ENCODE data around the gene CLSTN1. TPM values are rescaled to one million over a fixed set of nuclear protein-coding genes. Genes with fewer than 3 reads are reported as not detected.

The CLSTN1 gene
- total RNA-seq = 10 to 100 TPM; 34.9 to 36.7 TPM

GRCh38 chr1:9823943-9824701 lies at the start of gene CLSTN1:
Gene CLSTN1, minus strand, starts transcription at chr1:9823965. Its CDS starts 232 bp downstream, at chr1:9823733.
- Mint-ChIP-seq H3K4me3 (peak within 1 kb of the TSS; percentile 96), H3K4me1 (peaks cover 35% of the 10 kb centered on the region), H3K9me3 (ENCODE audit: low read depth) (no peaks in the 10 kb centered on the region), H3K27ac (peak within 1 kb of the TSS; percentile 89), H3K27me3 (peaks cover 9% of the 10 kb centered on the region), H3K36me3 (ENCODE audit: low read depth) (peaks cover 3% of the 10 kb centered on the region)
- peak; percentile 96 for DNase-seq
- intact Hi-C loops (cut with DNase I, micrococcal nuclease) = loop anchor here (1.0 to 10.0 kb wide), 13 partner anchors 37 to 871 kb away; partner anchors contain the start of genes CTNNBIP1 (in 1 of the 2), H6PD (in 1 of the 2), LZIC (in 1 of the 2) and NMNAT1 (in 1 of the 2)
- peak; percentile 72 for ATAC-seq
- ChIA-PET CTCF (no interaction called here), POLR2A (no interaction called here)

GRCh38 chr1:9873385-9873784 lies 49.6 kb upstream of the CLSTN1 start:
- ChIA-PET CTCF (interaction anchor here (0.5 to 15.5 kb wide), 13 partner anchors 9 to 315 kb away, joined by 3 to 221 read pairs (median 4); no protein-coding TSS in a partner anchor), POLR2A (no interaction called here)
- no peaks in the 10 kb centered on the region for H3K36me3 Mint-ChIP-seq (ENCODE audit: low read depth)
- H3K27me3 Mint-ChIP-seq = no peaks in the 10 kb centered on the region
- ATAC-seq = no peak
- DNase-seq = no peak
- peaks cover 3% of the 10 kb centered on the region for H3K4me1 Mint-ChIP-seq
- intact Hi-C loops (cut with DNase I, micrococcal nuclease) = no loop called here
- no peak overlapping the region for H3K4me3 Mint-ChIP-seq
- no peaks in the 10 kb centered on the region for H3K9me3 Mint-ChIP-seq (ENCODE audit: low read depth)
- H3K27ac Mint-ChIP-seq = no peak overlapping the region

DNA sequence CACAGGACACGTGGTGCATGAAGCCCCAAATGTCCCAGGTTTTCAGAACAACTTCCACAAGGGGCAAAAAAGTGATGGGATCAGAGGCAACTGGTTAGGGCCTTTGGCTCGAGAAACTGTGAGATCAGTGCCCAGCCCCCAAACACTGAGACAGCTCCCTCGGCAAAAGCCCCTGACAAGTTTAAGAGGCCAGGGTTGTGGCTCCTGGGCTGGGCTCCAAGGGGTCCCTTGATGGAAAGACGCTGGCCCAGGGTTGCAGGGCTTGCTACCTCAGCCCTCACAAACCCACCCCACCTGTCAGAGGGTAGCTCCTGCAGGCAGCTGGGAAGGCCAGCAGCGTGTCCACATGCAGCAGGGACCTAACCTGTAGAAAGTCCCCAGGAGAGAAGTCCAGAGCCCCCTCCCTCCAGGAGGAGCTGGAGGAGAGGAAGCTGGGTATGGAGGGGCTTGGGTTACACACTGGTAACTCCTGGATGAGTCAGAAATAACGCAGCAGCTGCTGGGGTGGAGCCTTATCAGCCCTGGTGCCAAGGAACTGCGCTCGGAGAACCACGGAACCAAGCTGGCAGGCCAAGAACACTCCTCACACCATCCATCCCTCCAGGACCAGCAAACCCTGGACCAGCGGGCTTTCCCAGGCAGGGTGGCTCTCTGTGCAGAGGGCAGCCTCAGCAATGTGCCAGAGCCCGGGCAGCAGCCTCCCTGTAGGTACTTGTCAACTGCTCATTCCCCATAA lies 48.8 kb upstream of the CLSTN1 start:
- H3K36me3 Mint-ChIP-seq (ENCODE audit: low read depth) = no peaks in the 10 kb centered on the region
- peaks cover 3% of the 10 kb centered on the region for H3K4me1 Mint-ChIP-seq
- intact Hi-C loops (cut with DNase I, micrococcal nuclease) = no loop called here
- CTCF ChIA-PET = interaction anchor here (0.5 to 15.5 kb wide), 12 partner anchors 9 to 316 kb away, joined by 3 to 221 read pairs (median 4); no protein-coding TSS in a partner anchor
- ATAC-seq (no peak), DNase-seq (no peak)
- H3K4me3 Mint-ChIP-seq = no peak overlapping the region
- H3K27ac Mint-ChIP-seq = no peak overlapping the region
- H3K9me3 Mint-ChIP-seq (ENCODE audit: low read depth) = no peaks in the 10 kb centered on the region
- POLR2A ChIA-PET = no interaction called here
- no peaks in the 10 kb centered on the region for H3K27me3 Mint-ChIP-seq

DNA sequence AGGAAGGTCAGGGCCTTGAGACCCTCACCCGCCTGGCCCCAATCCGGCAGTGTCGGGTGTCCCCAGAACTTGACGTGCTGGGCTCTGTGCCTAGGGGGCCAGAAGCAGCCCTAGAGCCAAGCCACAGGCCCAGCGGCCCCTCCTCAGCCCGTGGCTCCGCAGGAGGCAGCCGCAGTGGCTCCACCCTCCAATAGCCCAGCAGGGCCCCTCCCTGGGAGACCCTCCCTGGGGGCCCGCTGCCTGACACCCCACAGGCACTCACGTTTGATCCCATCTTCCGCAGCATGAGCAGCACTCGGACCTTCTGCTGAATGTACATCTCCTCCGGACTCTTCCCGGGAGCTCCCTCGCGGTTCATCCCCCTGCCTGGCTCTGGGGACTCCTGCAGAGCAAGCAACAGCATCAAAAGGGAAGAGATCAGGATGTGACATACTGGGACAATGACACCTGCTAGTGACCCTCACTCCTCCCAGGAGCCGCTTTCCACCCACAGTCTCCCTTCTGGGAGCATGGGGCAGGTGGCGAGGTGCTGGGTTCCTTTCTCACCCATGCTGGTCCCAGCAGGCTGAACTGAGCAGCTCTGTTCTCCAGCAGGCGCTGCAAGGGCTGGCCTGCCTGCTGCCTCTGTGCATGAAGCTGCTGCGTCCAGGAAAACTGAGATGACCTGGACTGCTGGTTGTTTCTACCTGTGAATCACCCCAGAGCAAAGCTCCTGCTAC lies 48.1 kb upstream of the CLSTN1 start:
- ATAC-seq (no peak), DNase-seq (no peak)
- intact Hi-C loops (cut with DNase I, micrococcal nuclease) = no loop called here
- Mint-ChIP-seq H3K36me3 (ENCODE audit: low read depth) (no peaks in the 10 kb centered on the region), H3K9me3 (ENCODE audit: low read depth) (no peaks in the 10 kb centered on the region), H3K4me1 (peaks cover 3% of the 10 kb centered on the region), H3K27ac (no peak overlapping the region), H3K27me3 (no peaks in the 10 kb centered on the region), H3K4me3 (no peak overlapping the region)
- POLR2A ChIA-PET = no interaction called here
- CTCF ChIA-PET = interaction anchor here (0.6 to 15.5 kb wide), 6 partner anchors 8 to 256 kb away, joined by 3 to 221 read pairs (median 3); no protein-coding TSS in a partner anchor

- Mint-ChIP-seq H3K4me3 (no peak overlapping the region), H3K27me3 (no peaks in the 10 kb centered on the region), H3K36me3 (ENCODE audit: low read depth) (no peaks in the 10 kb centered on the region), H3K4me1 (peaks cover 3% of the 10 kb centered on the region), H3K9me3 (ENCODE audit: low read depth) (no peaks in the 10 kb centered on the region), H3K27ac (no peak overlapping the region)
- intact Hi-C loops (cut with DNase I, micrococcal nuclease) = no loop called here
- DNase-seq = no peak
- no peak for ATAC-seq
- ChIA-PET POLR2A (no interaction called here), CTCF (interaction anchor here (0.6 to 15.5 kb wide), 5 partner anchors 22 to 245 kb away, joined by 3 to 221 read pairs (median 3); no protein-coding TSS in a partner anchor)
Measured at GRCh38 chr1:9871021-9871420, 47.3 kb upstream of the CLSTN1 start.

DNA sequence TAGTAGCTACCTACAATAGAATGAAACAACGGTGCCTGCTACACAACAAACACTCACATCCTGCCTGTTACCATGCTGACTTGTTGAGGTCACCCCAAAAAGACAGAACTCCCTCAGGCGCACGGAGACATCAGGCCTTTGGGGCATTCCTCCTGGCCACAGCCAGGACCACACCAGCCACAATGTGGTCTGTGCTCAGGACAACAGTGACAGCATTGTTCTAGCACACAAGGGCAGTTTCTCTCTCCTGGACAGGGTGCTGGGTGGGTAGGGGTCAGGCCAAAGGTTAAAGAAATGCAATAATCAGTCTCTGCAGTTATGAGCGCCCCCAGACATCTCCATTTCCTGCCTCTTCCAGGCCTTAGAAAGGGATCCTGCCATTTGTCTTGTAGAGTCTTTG lies 46.8 kb upstream of the CLSTN1 start:
- Mint-ChIP-seq H3K36me3 (ENCODE audit: low read depth) (no peaks in the 10 kb centered on the region), H3K4me3 (no peak overlapping the region), H3K4me1 (peaks cover 3% of the 10 kb centered on the region), H3K27me3 (no peaks in the 10 kb centered on the region), H3K27ac (no peak overlapping the region), H3K9me3 (ENCODE audit: low read depth) (no peaks in the 10 kb centered on the region)
- intact Hi-C loops (cut with DNase I, micrococcal nuclease) = no loop called here
- CTCF ChIA-PET = interaction anchor here (0.7 to 15.5 kb wide), 5 partner anchors 22 to 244 kb away, joined by 3 to 221 read pairs (median 3); no protein-coding TSS in a partner anchor
- POLR2A ChIA-PET = no interaction called here
- DNase-seq (no peak), ATAC-seq (no peak)

DNA sequence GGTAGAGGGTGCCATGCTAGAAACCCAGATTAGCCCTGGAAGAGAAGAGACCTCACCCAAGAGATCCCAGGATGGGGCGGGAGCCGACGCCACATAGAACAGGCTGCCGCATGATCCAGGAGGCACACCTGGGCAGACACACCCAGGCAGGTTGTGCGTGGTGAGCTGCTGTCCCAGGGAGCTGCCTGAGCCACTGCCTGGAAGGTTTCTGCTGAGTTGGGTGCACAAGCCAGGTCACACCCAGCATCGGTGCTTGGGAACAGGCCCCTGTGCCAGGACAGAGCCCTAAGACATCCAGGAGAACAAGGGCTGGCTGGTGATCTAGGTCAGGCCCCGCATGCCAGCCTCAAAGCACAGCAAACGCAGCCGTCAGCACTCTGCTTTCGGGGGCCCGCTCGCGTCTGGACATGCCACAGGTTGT lies 46.1 kb upstream of the CLSTN1 start:
- Mint-ChIP-seq H3K27ac (no peak overlapping the region), H3K4me3 (no peak overlapping the region), H3K9me3 (ENCODE audit: low read depth) (no peaks in the 10 kb centered on the region), H3K27me3 (no peaks in the 10 kb centered on the region), H3K4me1 (no peaks in the 10 kb centered on the region), H3K36me3 (ENCODE audit: low read depth) (no peaks in the 10 kb centered on the region)
- ChIA-PET CTCF (interaction anchor here (0.7 to 15.5 kb wide), 8 partner anchors 22 to 374 kb away, joined by 3 to 221 read pairs (median 4); no protein-coding TSS in a partner anchor), POLR2A (no interaction called here)
- ATAC-seq = no peak
- intact Hi-C loops (cut with DNase I, micrococcal nuclease) = no loop called here
- no peak for DNase-seq

GRCh38 chr1:9868244-9868590 lies 44.5 kb upstream of the CLSTN1 start:
- ChIA-PET POLR2A (interaction anchor here (0.7 kb wide), 1 partner anchor 43 kb away, joined by 5 read pairs; no protein-coding TSS in a partner anchor), CTCF (interaction anchor here (0.5 to 15.5 kb wide), 29 partner anchors 9 to 377 kb away, joined by 3 to 221 read pairs (median 4); partner anchors contain the start of genes LZIC and NMNAT1)
- no peak overlapping the region for H3K4me3 Mint-ChIP-seq
- no peaks in the 10 kb centered on the region for H3K36me3 Mint-ChIP-seq (ENCODE audit: low read depth)
- no peaks in the 10 kb centered on the region for H3K4me1 Mint-ChIP-seq
- DNase-seq = no peak
- no peaks in the 10 kb centered on the region for H3K27me3 Mint-ChIP-seq
- H3K9me3 Mint-ChIP-seq (ENCODE audit: low read depth) = no peaks in the 10 kb centered on the region
- ATAC-seq = no peak
- no peak overlapping the region for H3K27ac Mint-ChIP-seq
- intact Hi-C loops (cut with DNase I, micrococcal nuclease) = no loop called here

DNA sequence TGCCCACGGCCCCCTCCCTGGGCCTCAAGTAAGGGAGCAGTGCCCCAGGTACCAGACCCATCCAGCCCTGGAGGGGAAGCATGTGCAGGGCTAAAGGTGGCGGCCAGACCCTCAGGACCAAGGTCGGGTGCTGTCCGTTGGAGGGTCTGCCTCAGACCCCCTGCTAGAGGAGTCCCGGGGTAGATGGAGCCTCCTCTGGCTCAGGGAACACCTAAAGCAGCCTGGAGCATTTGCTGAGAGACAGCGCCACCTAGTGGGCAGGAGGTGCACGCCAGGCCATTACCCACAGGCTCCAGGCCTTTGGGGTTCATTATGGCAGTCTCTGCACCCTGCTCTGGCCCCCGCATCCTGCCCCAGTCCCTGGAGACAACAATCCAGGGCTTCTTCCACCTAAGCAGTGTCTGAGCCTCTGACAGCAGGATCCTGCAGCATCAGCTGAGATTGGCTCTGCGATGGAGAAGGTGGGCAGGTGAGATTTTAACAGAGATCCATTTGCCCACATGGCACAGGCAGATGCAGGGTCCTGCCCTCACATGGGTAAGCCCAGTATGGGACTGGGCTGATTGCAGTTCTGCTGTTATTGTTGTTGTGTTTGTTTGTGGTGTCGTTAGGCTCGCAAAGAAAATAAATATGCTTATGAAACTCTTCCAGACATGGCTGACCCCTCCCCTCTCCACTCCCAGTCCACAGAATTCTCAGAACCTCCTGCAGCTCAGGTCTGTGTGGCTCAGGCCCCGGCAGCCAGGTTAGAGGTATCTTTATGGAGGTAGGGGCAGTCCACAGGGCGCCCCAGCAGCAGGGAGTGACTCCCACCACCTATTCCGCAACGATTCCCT lies 43.9 kb upstream of the CLSTN1 start:
- no peaks in the 10 kb centered on the region for H3K36me3 Mint-ChIP-seq (ENCODE audit: low read depth)
- H3K9me3 Mint-ChIP-seq (ENCODE audit: low read depth) = no peaks in the 10 kb centered on the region
- no peaks in the 10 kb centered on the region for H3K27me3 Mint-ChIP-seq
- intact Hi-C loops (cut with DNase I, micrococcal nuclease) = loop anchor here (1.0 to 2.0 kb wide), 6 partner anchors 83 to 372 kb away; partner anchors contain the start of gene TMEM201 (in 1 of the 2)
- no peaks in the 10 kb centered on the region for H3K4me1 Mint-ChIP-seq
- H3K4me3 Mint-ChIP-seq = no peak overlapping the region
- POLR2A ChIA-PET = no interaction called here
- peak; percentile 99 for ATAC-seq
- peak; percentile 93 for DNase-seq
- H3K27ac Mint-ChIP-seq = no peak overlapping the region
- CTCF ChIA-PET = interaction anchor here (0.6 to 15.5 kb wide), 23 partner anchors 8 to 377 kb away, joined by 3 to 221 read pairs (median 4); partner anchors contain the start of genes LZIC and NMNAT1

- CTCF ChIA-PET = interaction anchor here (0.8 to 15.5 kb wide), 5 partner anchors 10 to 251 kb away, joined by 3 to 221 read pairs (median 4); no protein-coding TSS in a partner anchor
- intact Hi-C loops (cut with DNase I, micrococcal nuclease) = loop anchor here (1.0 to 2.0 kb wide), 6 partner anchors 83 to 372 kb away; partner anchors contain the start of gene TMEM201 (in 1 of the 2)
- H3K36me3 Mint-ChIP-seq (ENCODE audit: low read depth) = no peaks in the 10 kb centered on the region
- no peak for DNase-seq
- POLR2A ChIA-PET = no interaction called here
- no peak overlapping the region for H3K4me3 Mint-ChIP-seq
- no peaks in the 10 kb centered on the region for H3K4me1 Mint-ChIP-seq
- H3K27ac Mint-ChIP-seq = no peak overlapping the region
- no peaks in the 10 kb centered on the region for H3K9me3 Mint-ChIP-seq (ENCODE audit: low read depth)
- ATAC-seq = no peak
- H3K27me3 Mint-ChIP-seq = no peaks in the 10 kb centered on the region
Measured at GRCh38 chr1:9866836-9867235, 43.1 kb upstream of the CLSTN1 start.

Data from activated CD4-positive, alpha-beta T cell treated with anti-CD3 and anti-CD28 coated beads for 36 hours (primary cell).